Measurements from ENCODE around the gene ZSCAN2.

- TF ChIP-seq POLR2AphosphoS5 (IDR thresholded peaks at IDR 0.05; ENCODE audit: low read length) (no peak), SMAD5 (IDR thresholded peaks at IDR 0.05; ENCODE audit: low read depth) (no peak), CTCF (IDR thresholded peaks at IDR 0.05 in 2 of 3, conservative IDR thresholded peaks at IDR 0.05 in 1 of 3; ENCODE audit: control insufficient read depth in 2 of 3, extremely low read depth in 1 of 3, insufficient read depth in 1 of 3, low read depth in 3 of 3, low read length in 3 of 3) (no peak), REST (IDR thresholded peaks at IDR 0.05; ENCODE audit: low read depth, low read length) (no peak), ATF2 (IDR thresholded peaks at IDR 0.05; ENCODE audit: low read length) (no peak), FOXM1 (IDR thresholded peaks at IDR 0.05; ENCODE audit: low read depth, low read length) (no peak), SMC3 (IDR thresholded peaks at IDR 0.05; ENCODE audit: borderline replicate concordance, low read length) (no peak)
Measured at GRCh38 chr15:84624359-84624758, 23.6 kb downstream of the ZSCAN2 start.

All from GM12878 (cell line).